ENCODE measurements around the gene TEPSIN. TPM values are rescaled to one million over a fixed set of nuclear protein-coding genes. Genes with fewer than 3 reads are reported as not detected.

The TEPSIN gene
- total RNA-seq, 1 experiment from 2014 or later, result 40.7 TPM

- TF ChIP-seq STAT6 (CRISPR knock-in tag; conservative IDR thresholded peaks at IDR 0.05; ENCODE audit: low read depth) (no peak), OVOL2 (CRISPR knock-in tag; IDR thresholded peaks at IDR 0.05; ENCODE audit: borderline replicate concordance) (no peak), USF2 (CRISPR knock-in tag; IDR thresholded peaks at IDR 0.05) (no peak), ESRRA (CRISPR knock-in tag; IDR thresholded peaks at IDR 0.05; ENCODE audit: borderline replicate concordance) (no peak), ZSCAN18 (CRISPR knock-in tag; IDR thresholded peaks at IDR 0.05) (no peak), ZNF512 (CRISPR knock-in tag; IDR thresholded peaks at IDR 0.05; ENCODE audit: borderline replicate concordance) (no peak), ZNF671 (CRISPR knock-in tag; IDR thresholded peaks at IDR 0.05) (no peak), CTCF (IDR thresholded peaks at IDR 0.05) (no peak), ARID4B (CRISPR knock-in tag; IDR thresholded peaks at IDR 0.05; ENCODE audit: borderline replicate concordance) (no peak), ZNF532 (CRISPR knock-in tag; IDR thresholded peaks at IDR 0.05; ENCODE audit: borderline replicate concordance) (no peak), JUN (CRISPR knock-in tag; IDR thresholded peaks at IDR 0.05) (no peak)
These were observed 9.8 kb downstream of the TEPSIN start (continued) for GRCh38 chr17:81228834-81229665.

Data from WTC11 (cell line).